WI38 (cell line): ENCODE measurements around the gene NCKAP5L.

ENCODE experiments used
- H3K4me3 ChIP-seq: 2 replicates; pipeline ENCODE4 v1.5.1; 2011; ENCODE audit warnings: low read depth, mild to moderate bottlenecking, control low read depth, low read length
- TF ChIP-seq, protein P1 (sequence below): IDR thresholded peaks from 2 replicates; pipeline ENCODE4 v1.5.1; 2012; ENCODE audit warnings: low read depth, mild to moderate bottlenecking, control low read depth, low read length

NCKAP5L gene

DNA sequence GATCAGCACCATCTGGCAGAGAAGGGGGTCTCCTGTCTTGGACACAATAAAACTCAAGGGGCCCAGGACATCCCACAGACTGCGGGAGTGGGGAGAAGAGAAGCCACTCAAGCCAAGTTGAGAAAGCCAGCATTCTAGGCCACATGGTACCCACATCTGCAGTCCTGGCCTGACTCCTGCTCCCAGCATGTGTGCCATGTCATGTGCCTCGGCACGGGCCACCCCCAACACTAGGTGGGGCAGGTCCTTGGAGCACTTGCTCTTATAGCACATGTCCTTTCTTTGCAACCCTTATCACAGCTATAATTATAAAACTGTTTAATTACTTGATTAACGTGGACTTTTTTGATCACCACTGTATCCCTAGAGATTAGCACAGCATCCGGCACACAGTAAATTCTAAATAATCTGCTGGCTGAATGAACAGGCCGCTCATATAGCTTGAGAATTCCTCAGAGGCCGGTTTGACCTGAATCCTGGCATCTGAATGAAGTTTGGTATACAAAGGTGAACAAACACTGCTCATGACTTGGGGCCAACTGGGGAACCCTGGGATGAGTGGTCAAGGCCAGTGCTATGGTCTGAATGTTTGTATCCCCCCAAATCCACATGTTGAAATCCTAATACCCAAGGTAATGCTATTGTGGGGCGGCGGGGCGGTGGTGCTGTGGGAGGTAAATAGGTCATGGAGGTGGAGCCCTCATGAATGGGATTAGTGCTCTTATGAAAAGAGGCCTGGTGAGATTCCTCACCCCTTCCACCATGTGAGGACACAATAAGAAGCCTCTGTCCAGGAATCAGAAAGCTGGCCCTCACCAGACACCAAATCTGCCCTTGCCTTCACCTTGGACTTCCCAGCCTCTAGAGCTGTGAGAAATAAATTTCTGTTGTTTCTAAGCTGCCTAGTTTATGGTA lies 6.6 kb downstream of the NCKAP5L start:
- H3K4me3 ChIP-seq = no peak overlapping the region
- TF ChIP-seq, protein P1, sequence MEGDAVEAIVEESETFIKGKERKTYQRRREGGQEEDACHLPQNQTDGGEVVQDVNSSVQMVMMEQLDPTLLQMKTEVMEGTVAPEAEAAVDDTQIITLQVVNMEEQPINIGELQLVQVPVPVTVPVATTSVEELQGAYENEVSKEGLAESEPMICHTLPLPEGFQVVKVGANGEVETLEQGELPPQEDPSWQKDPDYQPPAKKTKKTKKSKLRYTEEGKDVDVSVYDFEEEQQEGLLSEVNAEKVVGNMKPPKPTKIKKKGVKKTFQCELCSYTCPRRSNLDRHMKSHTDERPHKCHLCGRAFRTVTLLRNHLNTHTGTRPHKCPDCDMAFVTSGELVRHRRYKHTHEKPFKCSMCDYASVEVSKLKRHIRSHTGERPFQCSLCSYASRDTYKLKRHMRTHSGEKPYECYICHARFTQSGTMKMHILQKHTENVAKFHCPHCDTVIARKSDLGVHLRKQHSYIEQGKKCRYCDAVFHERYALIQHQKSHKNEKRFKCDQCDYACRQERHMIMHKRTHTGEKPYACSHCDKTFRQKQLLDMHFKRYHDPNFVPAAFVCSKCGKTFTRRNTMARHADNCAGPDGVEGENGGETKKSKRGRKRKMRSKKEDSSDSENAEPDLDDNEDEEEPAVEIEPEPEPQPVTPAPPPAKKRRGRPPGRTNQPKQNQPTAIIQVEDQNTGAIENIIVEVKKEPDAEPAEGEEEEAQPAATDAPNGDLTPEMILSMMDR = no peak

DNA sequence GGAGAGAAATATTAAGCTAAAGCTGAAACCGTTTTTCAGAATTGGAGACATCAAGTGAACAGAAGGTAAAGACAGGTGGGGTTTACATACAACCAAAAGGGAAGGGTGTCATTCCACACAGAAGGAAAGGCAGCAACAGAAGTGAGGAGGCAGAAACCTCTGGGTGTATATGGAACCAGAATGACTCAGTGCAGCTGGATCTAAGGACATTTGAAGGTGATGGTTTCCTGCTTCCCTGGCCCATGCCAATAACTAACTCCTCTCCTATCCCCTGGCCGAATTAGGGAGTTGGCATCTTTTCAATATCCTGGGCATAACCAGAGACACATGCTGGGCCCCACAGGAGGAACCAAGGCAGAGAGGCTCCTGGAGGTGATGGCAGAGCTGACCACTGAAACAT lies 8.4 kb downstream of the NCKAP5L start:
- H3K4me3 ChIP-seq = no peak overlapping the region
- TF ChIP-seq, protein P1 = no peak

DNA sequence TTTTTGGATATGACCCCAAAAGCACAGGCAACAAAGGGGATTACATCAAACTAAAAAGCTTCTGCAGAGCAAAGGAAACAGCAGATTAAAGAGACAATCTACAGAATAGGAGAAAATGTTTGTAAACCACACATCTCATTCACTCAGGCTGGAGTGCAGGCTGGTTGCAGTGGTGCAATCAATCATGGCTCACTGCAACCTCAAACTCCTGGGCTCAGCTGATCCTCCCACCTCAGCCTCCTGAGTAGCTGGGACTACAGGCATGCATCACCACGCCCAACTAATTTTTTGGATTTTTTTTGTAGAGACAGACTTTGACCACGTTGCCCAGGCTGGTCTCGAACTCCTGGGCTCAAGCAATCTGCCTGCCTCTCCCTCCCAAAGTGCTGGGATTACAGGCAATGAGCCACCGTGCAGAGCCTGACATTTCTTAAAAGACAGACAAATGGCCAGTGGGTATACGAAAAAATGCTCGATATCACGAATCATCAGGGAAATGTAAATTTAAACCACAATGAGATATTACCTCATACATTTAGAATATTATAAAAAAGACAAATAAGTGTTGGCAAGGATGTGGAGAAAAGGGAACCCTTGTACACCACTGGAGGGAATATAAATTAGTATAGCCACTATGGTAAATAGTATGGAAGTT lies 9.8 kb downstream of the NCKAP5L start:
- H3K4me3 ChIP-seq = no peak overlapping the region
- TF ChIP-seq, protein P1 = no peak

DNA sequence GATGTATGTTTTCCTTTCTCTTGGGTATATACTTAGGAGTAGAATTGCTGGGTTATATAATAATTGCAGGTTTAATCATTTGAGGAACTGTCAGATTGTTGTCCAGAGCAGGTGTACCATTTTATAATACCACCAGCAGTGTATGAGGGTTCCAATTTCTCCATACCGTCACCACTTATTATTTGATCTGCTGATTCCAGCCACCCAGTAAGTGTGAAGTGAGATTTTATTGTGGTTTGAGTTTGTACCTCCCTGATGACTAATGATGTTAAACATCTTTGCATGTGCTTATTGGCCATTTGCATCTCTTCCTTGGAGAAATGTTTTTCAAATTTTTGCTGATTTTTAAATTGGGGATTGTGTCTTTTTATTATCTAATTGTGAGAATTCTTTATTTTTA lies 15.1 kb downstream of the NCKAP5L start:
- no peak overlapping the region for H3K4me3 ChIP-seq
- TF ChIP-seq, protein P1 = no peak

DNA sequence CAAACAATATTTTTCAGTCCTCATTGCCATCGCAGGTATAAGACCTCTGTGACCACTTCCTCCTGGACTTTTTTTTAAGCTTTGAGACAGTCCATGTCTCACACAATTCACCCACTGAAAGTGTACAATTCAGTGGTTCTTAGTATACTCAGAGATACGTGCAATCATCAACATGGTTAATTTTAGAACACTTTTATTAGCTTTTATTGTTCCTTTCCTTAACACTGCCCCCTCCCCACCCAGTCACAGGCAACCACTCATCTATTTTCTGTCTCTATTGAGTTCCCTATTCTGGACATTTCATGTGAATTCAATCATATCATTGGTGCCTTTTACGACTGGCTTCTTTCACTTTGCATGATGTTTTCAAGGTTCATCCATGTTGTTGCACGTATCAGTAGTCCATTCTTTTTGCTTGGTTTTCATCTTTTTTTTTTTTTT lies 16.2 kb downstream of the NCKAP5L start:
- H3K4me3 ChIP-seq = no peak overlapping the region
- TF ChIP-seq, protein P1 = no peak

DNA sequence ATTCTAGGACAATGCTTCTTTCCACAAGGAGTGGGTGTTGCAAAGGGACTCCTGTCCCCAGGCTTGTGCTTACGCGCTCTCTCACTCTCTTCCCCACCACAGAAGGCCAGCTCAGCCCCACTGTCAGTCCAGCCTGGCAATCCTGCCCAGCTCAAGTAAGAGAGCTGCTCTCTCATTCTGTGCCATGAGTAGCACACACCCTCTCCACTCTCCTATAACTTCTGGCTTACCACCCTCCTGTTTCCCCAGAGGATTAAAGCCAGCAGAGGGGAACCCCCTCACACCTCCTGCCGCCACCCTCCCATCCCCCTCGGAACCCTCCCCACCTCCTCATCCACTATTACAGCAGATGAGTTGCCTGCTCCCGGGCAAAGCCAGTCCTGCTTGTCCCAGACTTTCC lies 17.1 kb downstream of the NCKAP5L start:
- TF ChIP-seq, protein P1 = no peak
- no peak overlapping the region for H3K4me3 ChIP-seq

DNA sequence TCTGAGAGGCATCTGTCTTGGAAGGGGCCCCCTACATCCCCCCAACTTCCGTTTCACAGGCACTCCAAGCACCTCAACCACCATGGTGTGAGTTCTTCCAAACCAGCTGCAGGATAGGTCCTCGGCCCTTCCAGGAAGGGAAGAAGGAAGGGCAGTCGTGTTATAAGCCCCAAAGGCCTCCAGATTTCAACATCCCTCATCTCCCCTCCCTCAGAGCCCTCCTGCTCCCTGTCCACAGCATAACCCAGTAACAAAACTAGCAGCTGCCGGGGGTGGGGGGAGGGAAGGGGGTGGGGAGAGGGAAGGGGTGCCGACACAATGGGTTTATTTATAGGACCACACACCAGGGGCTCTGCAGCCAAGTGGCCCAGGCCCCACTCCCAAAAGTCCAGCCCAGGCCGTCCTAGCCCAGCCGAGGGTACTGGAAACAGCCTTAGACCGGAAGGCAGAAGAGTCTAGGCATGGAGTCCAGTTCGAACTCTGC lies 18.3 kb downstream of the NCKAP5L start:
- TF ChIP-seq, protein P1 = no peak

More for the DNA sequence above, 18.3 kb downstream of the NCKAP5L start:
- H3K4me3 ChIP-seq = no peak overlapping the region
